Loucy (cell line): ENCODE results near the gene ADCY5.

Experiments
- CTCF ChIP-seq: fragments of 200-600 bp; sonication (generic); conservative IDR thresholded peaks from 2 replicates; pipeline ENCODE4 v1.5.1; 2014; ENCODE audit warnings: mild to moderate bottlenecking, antibody characterized with exemption, low read length
- EZH2phosphoT487 ChIP-seq: fragments of 200-600 bp; IDR thresholded peaks from 2 replicates; pipeline ENCODE4 v1.6.1; 2018; ENCODE audit warnings: antibody characterized with exemption, mild to moderate bottlenecking, moderate library complexity, borderline replicate concordance

GRCh38 chr3:123423806-123424205 is 25.1 kb downstream of the ADCY5 start:
- TF ChIP-seq EZH2phosphoT487 (no peak), CTCF (no peak)
